Keratinocyte (primary cell): Measurements from ENCODE around the gene SPATS2. TPM values are rescaled to one million over a fixed set of nuclear protein-coding genes. Genes with fewer than 3 reads are reported as not detected.

ENCODE experiments used
- DNase-seq: peaks from one replicate; pipeline ENCODE4 v3.0.0-alpha.2; 2011; ENCODE audit warnings: low read depth, missing footprints, low spot score
- FAIRE-seq: peaks from 2 replicates; lab custom pipeline; 2011; peaks lifted over from hg19 to GRCh38; lab: Jason Lieb, UNC
- H2AFZ ChIP-seq: 2 replicates; pipeline ENCODE4 v1.6.0; 2012; ENCODE audit warnings: low read length, control low read depth, inconsistent platforms; ENCODE audit not compliant: control insufficient read depth
- H3K27ac ChIP-seq: 2 replicates; pipeline ENCODE4 v1.5.1; 2011; ENCODE audit warnings: low read length; ENCODE audit not compliant: control insufficient read depth, insufficient read depth
- H3K27me3 ChIP-seq: 3 replicates; pipeline ENCODE4 v1.6.0; 2011; ENCODE audit warnings: low read length; ENCODE audit not compliant: control insufficient read depth, insufficient read depth; ENCODE audit errors: extremely low read depth
- H3K36me3 ChIP-seq, 2 experiments: 2 replicates in 1 of 2; 3 replicates in 1 of 2; pipeline ENCODE4 v1.5.1; 2011; ENCODE audit warnings: low read length in 2 of 2, mild to moderate bottlenecking in 1 of 2; ENCODE audit not compliant: control insufficient read depth in 2 of 2, insufficient read depth in 2 of 2; ENCODE audit errors: extremely low read depth in 1 of 2
- H3K4me1 ChIP-seq: 3 replicates; pipeline ENCODE4 v1.5.1; 2011; ENCODE audit warnings: low read length; ENCODE audit not compliant: control insufficient read depth, insufficient read depth; ENCODE audit errors: extremely low read depth
- H3K4me2 ChIP-seq: 3 replicates; pipeline ENCODE4 v1.6.0; 2011; ENCODE audit warnings: low read depth, low read length; ENCODE audit not compliant: control insufficient read depth, insufficient read depth; ENCODE audit errors: extremely low read depth
- H3K4me3 ChIP-seq, 3 experiments: fragments of 200-600 bp in 1 of 3; sonication (generic) in 1 of 3; 2 replicates in 2 of 3; 3 replicates in 1 of 3; pipeline ENCODE4 v1.5.1; 2011 to 2016; ENCODE audit warnings: low read length in 3 of 3, mild to moderate bottlenecking in 3 of 3, control low read depth in 2 of 3, inconsistent platforms in 1 of 3, low read depth in 1 of 3, mixed read lengths in 1 of 3, mixed run types in 1 of 3, moderate library complexity in 1 of 3; ENCODE audit not compliant: control insufficient read depth in 2 of 3, insufficient read depth in 2 of 3; ENCODE audit errors: extremely low read depth in 1 of 3
- H3K79me2 ChIP-seq: 2 replicates; pipeline ENCODE4 v1.6.0; 2012; ENCODE audit warnings: low read length; ENCODE audit not compliant: control insufficient read depth, insufficient read depth
- H3K9ac ChIP-seq: 3 replicates; pipeline ENCODE4 v1.6.0; 2011; ENCODE audit warnings: low read length; ENCODE audit not compliant: control insufficient read depth, insufficient read depth; ENCODE audit errors: extremely low read depth
- H3K9me1 ChIP-seq: 3 replicates; pipeline ENCODE4 v1.6.0; 2011; ENCODE audit warnings: low read length; ENCODE audit not compliant: control insufficient read depth, insufficient read depth; ENCODE audit errors: extremely low read depth
- H3K9me3 ChIP-seq: 2 replicates; pipeline ENCODE4 v1.5.1; 2012; ENCODE audit warnings: low read depth, low read length; ENCODE audit not compliant: control insufficient read depth
- H4K20me1 ChIP-seq: 3 replicates; pipeline ENCODE4 v1.6.0; 2011; ENCODE audit warnings: low read length; ENCODE audit not compliant: control insufficient read depth, insufficient read depth; ENCODE audit errors: extremely low read depth
- EZH2 ChIP-seq: IDR thresholded peaks from one replicate; pipeline ENCODE4 v1.6.1; 2012; ENCODE audit warnings: inconsistent platforms, mild to moderate bottlenecking, low read length, moderate library complexity
- dilution Hi-C: fragments of 300-500 bp; cut with MboI; formaldehyde crosslinking; loops from one replicate; pipeline ENCODE4 v1.7.0; 2020; ENCODE audit warnings: low sequenced_read_pairs; ENCODE audit not compliant: extremely low pct_ligation_motif_present
- polyA plus RNA-seq, 5 experiments: library from polyadenylated mRNA; depleted of rRNA in 3 of 5; stranded (reverse) in 3 of 5; stranded (forward) in 1 of 5; unstranded in 1 of 5; fragments of >200 nt; gene quantifications; 1 replicate in 1 of 5; 2 replicates in 3 of 5; 3 replicates in 1 of 5; pipeline versions ENCODE4 v1.2.1 to v1.2.3, GENCODE V29; 2011 to 2012; ENCODE audit warnings: missing spikeins in 2 of 5, low read depth in 1 of 5, low replicate concordance in 1 of 5
- TF ChIP-seq, protein P1 (sequence below), 3 experiments: IDR thresholded peaks in 1 of 3; conservative IDR thresholded peaks in 1 of 3; optimal IDR thresholded peaks in 1 of 3; 2 replicates in 2 of 3; 3 replicates in 1 of 3; pipeline versions ENCODE3 to v1.5.1; 2011; ENCODE audit warnings: low read length in 3 of 3, mild to moderate bottlenecking in 3 of 3, moderate library complexity in 2 of 3, control low read depth in 1 of 3, inconsistent platforms in 1 of 3; ENCODE audit not compliant: insufficient read depth in 2 of 3; ENCODE audit errors: extremely low read depth in 1 of 3

SPATS2 gene
- polyA plus RNA-seq, 1 donor (not counting 4 experiments of a cell fraction or from before 2014, with no cell fraction given), result 47.9 TPM

DNA sequence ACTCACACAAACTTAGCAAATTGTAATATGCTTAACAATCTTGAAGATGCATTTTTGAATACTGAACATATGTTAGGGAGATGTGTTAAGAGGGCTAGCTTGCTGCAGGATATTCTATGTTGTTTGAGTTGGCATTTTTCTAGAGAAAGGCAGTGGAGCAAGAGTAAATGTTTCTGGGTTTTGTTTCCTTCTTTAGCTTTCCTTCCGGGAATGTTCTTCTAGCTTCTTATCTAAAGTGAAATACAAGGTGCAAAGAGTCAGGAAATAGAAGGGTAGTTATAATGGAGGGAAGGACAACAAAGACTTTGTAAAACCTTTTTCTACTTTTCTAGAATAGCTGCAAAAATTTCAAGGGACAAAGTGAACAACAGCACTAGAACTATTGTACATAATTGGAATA, 94.0 kb downstream of the SPATS2 start:
- Histone ChIP-seq H3K27ac (no peak overlapping the region), H3K9me3 (no peaks in the 10 kb centered on the region), H2AFZ (no peak overlapping the region), H3K79me2 (no peaks in the 10 kb centered on the region), H3K9ac (no peak overlapping the region), H3K9me1 (no peaks in the 10 kb centered on the region), H3K4me2 (no peak overlapping the region), H4K20me1 (no peaks in the 10 kb centered on the region), H3K4me1 (no peaks in the 10 kb centered on the region), H3K4me3 (no peak overlapping the region), H3K36me3 (peaks cover 3 to 9% of the 10 kb centered on the region in 2 experiments), H3K27me3 (no peaks in the 10 kb centered on the region)
- DNase-seq (no peak), FAIRE-seq (no peak)
- TF ChIP-seq EZH2, result no peak
- TF ChIP-seq, protein P1, sequence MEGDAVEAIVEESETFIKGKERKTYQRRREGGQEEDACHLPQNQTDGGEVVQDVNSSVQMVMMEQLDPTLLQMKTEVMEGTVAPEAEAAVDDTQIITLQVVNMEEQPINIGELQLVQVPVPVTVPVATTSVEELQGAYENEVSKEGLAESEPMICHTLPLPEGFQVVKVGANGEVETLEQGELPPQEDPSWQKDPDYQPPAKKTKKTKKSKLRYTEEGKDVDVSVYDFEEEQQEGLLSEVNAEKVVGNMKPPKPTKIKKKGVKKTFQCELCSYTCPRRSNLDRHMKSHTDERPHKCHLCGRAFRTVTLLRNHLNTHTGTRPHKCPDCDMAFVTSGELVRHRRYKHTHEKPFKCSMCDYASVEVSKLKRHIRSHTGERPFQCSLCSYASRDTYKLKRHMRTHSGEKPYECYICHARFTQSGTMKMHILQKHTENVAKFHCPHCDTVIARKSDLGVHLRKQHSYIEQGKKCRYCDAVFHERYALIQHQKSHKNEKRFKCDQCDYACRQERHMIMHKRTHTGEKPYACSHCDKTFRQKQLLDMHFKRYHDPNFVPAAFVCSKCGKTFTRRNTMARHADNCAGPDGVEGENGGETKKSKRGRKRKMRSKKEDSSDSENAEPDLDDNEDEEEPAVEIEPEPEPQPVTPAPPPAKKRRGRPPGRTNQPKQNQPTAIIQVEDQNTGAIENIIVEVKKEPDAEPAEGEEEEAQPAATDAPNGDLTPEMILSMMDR (optimal IDR thresholded peaks at IDR 0.05 in 1 of 3, IDR thresholded peaks at IDR 0.05 in 1 of 3, conservative IDR thresholded peaks at IDR 0.05 in 1 of 3; ENCODE audit: extremely low read depth in 1 of 3, insufficient read depth in 2 of 3, low read length in 3 of 3), result no peak
- dilution Hi-C loops, result no loop called here

DNA sequence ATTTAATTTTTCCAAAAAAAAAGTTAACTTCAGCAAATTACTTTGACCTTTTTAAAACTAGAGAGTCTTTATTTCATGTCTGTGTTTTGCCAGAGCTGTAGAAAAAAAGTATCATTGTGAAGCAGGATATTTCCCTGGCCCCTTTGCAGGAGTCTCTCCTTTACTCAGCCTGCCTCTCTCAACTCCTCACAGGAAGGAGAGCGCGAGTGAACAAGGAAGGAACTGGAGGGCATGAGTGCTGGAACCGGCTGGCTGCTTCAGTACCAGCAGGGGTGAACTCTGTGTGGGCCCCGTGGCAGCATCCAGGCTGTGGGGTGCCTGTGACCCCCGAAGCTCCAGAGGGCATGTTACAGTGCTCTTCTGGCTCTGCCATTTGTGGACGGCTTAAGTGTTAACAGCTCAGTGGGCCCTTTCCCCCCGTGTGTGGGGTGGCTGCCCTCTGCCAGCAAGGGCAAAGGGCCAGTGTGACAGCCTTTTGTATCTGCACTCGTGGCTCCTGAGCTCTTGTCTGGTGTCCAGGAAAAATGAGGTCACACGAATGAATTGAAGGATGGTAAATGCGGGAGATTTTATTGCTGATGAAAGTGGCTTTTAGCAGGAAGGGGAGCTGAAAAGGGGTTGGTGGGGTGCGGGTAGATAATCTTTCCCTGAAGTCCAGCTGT, 95.0 kb downstream of the SPATS2 start:
- H3K4me3 ChIP-seq, result no peak overlapping the region
- no peak overlapping the region for H3K9ac ChIP-seq
- H3K36me3 ChIP-seq, result peaks cover 3 to 9% of the 10 kb centered on the region in 2 experiments
- no peak overlapping the region for H3K27ac ChIP-seq
- no peaks in the 10 kb centered on the region for H3K9me3 ChIP-seq
- dilution Hi-C loops, result no loop called here
- DNase-seq (no peak), FAIRE-seq (no peak)
- no peaks in the 10 kb centered on the region for H4K20me1 ChIP-seq
- H3K4me2 ChIP-seq, result no peak overlapping the region
- no peak overlapping the region for H2AFZ ChIP-seq
- H3K9me1 ChIP-seq, result no peaks in the 10 kb centered on the region
- no peak for TF ChIP-seq EZH2
- TF ChIP-seq, protein P1 (optimal IDR thresholded peaks at IDR 0.05 in 1 of 3, IDR thresholded peaks at IDR 0.05 in 1 of 3, conservative IDR thresholded peaks at IDR 0.05 in 1 of 3; ENCODE audit: extremely low read depth in 1 of 3, insufficient read depth in 2 of 3, low read length in 3 of 3), result no peak
- no peaks in the 10 kb centered on the region for H3K79me2 ChIP-seq
- H3K27me3 ChIP-seq, result no peaks in the 10 kb centered on the region
- no peaks in the 10 kb centered on the region for H3K4me1 ChIP-seq
